H1 (cell line): ENCODE data around the gene DHCR24. TPM values are rescaled to one million over a fixed set of nuclear protein-coding genes. Genes with fewer than 3 reads are reported as not detected.

Source experiments
- CTCF ChIA-PET: fragments of 300-600 bp; sonication (Branson Sonifier 250); formaldehyde crosslinking; loops from one replicate; lab custom pipeline; 2021; ENCODE audit not compliant: partially characterized antibody; lab: Charles Lee
- POLR2A ChIA-PET: fragments of 300-600 bp; sonication (Branson Sonifier 250); formaldehyde crosslinking; loops from one replicate; lab custom pipeline; 2021; ENCODE audit warnings: inconsistent platforms; ENCODE audit not compliant: partially characterized antibody; lab: Charles Lee
- DNase-seq, 2 experiments: peaks; one replicate each; pipeline versions ENCODE4 v3.0.0 to v3.0.0-alpha.2; 2010 to 2022; ENCODE audit warnings: low spot score in 2 of 2, low read depth in 1 of 2, mixed read lengths in 1 of 2
- FAIRE-seq: peaks from 2 replicates; lab custom pipeline; 2011; peaks lifted over from hg19 to GRCh38; lab: Jason Lieb, UNC
- H2AFZ ChIP-seq: 2 replicates; pipeline ENCODE4 v1.8.1; 2012; ENCODE audit warnings: low read length, inconsistent platforms
- H2AK5ac ChIP-seq: 2 replicates; pipeline ENCODE4 v1.6.1; 2013; ENCODE audit warnings: low read depth, low read length
- H2BK120ac ChIP-seq: replicated peaks from 2 replicates; pipeline ENCODE3; 2013; ENCODE audit warnings: low read depth, low read length, inconsistent platforms
- H2BK12ac ChIP-seq: 2 replicates; pipeline ENCODE4 v1.6.1; 2013; ENCODE audit warnings: low read depth, low read length
- H2BK15ac ChIP-seq: 2 replicates; pipeline ENCODE4 v1.6.1; 2013; ENCODE audit warnings: low read length
- H2BK20ac ChIP-seq: 2 replicates; pipeline ENCODE4 v1.6.1; 2013; ENCODE audit warnings: low read length
- H2BK5ac ChIP-seq: 2 replicates; pipeline ENCODE4 v1.6.1; 2013; ENCODE audit warnings: low read depth, low read length
- H3K14ac ChIP-seq: 2 replicates; pipeline ENCODE4 v1.6.1; 2013; ENCODE audit warnings: inconsistent platforms; ENCODE audit not compliant: insufficient read length
- H3K18ac ChIP-seq: 2 replicates; pipeline ENCODE4 v1.6.1; 2013; ENCODE audit warnings: low read length; ENCODE audit errors: extremely low read depth
- H3K23ac ChIP-seq: 2 replicates; pipeline ENCODE4 v1.6.1; 2013; ENCODE audit warnings: inconsistent platforms; ENCODE audit not compliant: insufficient read length
- H3K23me2 ChIP-seq: 2 replicates; pipeline ENCODE4 v1.6.1; 2013; ENCODE audit warnings: low read depth, low read length
- H3K27ac ChIP-seq: 2 replicates; pipeline ENCODE4 v1.6.1; 2011; ENCODE audit warnings: low read depth, low read length, inconsistent platforms
- H3K27me3 ChIP-seq, 4 experiments: replicated peaks in 1 of 4; 1 replicate in 1 of 4; 2 replicates in 3 of 4; pipeline versions ENCODE4 v1.6.1 to v1.8.1; 2011 to 2013; ENCODE audit warnings: low read length in 3 of 4, mild to moderate bottlenecking in 3 of 4, inconsistent platforms in 2 of 4, mixed read lengths in 2 of 4, moderate library complexity in 1 of 4; ENCODE audit not compliant: control insufficient read depth in 3 of 4, insufficient read depth in 3 of 4; ENCODE audit errors: extremely low read depth in 1 of 4
- H3K36me3 ChIP-seq, 4 experiments: 2 replicates each; pipeline versions ENCODE4 v1.6.1 to v1.8.1; 2011 to 2013; ENCODE audit warnings: mild to moderate bottlenecking in 4 of 4, low read length in 3 of 4, moderate library complexity in 2 of 4, control low read depth in 1 of 4, inconsistent platforms in 1 of 4; ENCODE audit not compliant: insufficient read depth in 4 of 4, control insufficient read depth in 2 of 4
- H3K4ac ChIP-seq: replicated peaks from 2 replicates; pipeline ENCODE3; 2013; ENCODE audit warnings: low read length, low read depth, mixed read lengths, inconsistent platforms; ENCODE audit not compliant: insufficient read length
- H3K4me1 ChIP-seq, 4 experiments: replicated peaks in 1 of 4; 1 replicate in 1 of 4; 2 replicates in 3 of 4; pipeline versions ENCODE4 v1.6.1 to v1.8.1; 2011 to 2013; ENCODE audit warnings: low read length in 3 of 4, inconsistent platforms in 2 of 4, mixed read lengths in 1 of 4; ENCODE audit not compliant: insufficient read depth in 4 of 4, control insufficient read depth in 3 of 4
- H3K4me2 ChIP-seq, 2 experiments: 2 replicates each; pipeline versions ENCODE4 v1.6.1 to v1.8.1; 2011 to 2013; ENCODE audit warnings: low read depth in 2 of 2, low read length in 2 of 2, control low read depth in 1 of 2, inconsistent platforms in 1 of 2, mild to moderate bottlenecking in 1 of 2; ENCODE audit not compliant: insufficient read depth in 1 of 2
- H3K4me3 ChIP-seq, 4 experiments: fragments of 200-600, 300-600 bp in 1 of 4; sonication (generic), shearing (Covaris generic), sonication (Bioruptor Twin) in 1 of 4; 2 replicates each; pipeline versions ENCODE4 v1.5.1 to v1.8.1; 2011 to 2016; ENCODE audit warnings: low read length in 4 of 4, low read depth in 3 of 4, control low read depth in 2 of 4, inconsistent platforms in 2 of 4, mild to moderate bottlenecking in 2 of 4, mixed read lengths in 1 of 4, moderate library complexity in 1 of 4; ENCODE audit not compliant: insufficient read depth in 2 of 4; ENCODE audit errors: extremely low read depth in 1 of 4
- H3K56ac ChIP-seq: replicated peaks from 2 replicates; pipeline ENCODE3; 2013; ENCODE audit warnings: low read depth, mild to moderate bottlenecking, mixed read lengths, low read length, inconsistent platforms; ENCODE audit not compliant: insufficient read length
- H3K79me1 ChIP-seq: 2 replicates; pipeline ENCODE4 v1.6.1; 2013; ENCODE audit warnings: low read depth, low read length, control low read depth
- H3K79me2 ChIP-seq, 2 experiments: 2 replicates each; pipeline versions ENCODE4 v1.6.1 to v1.8.1; 2012 to 2013; ENCODE audit warnings: low read length in 2 of 2, mild to moderate bottlenecking in 2 of 2, inconsistent platforms in 1 of 2; ENCODE audit not compliant: insufficient read depth in 2 of 2, control insufficient read depth in 1 of 2
- H3K9ac ChIP-seq, 4 experiments: replicated peaks in 1 of 4; 1 replicate in 1 of 4; 2 replicates in 3 of 4; pipeline versions ENCODE4 v1.6.1 to v1.8.1; 2011 to 2013; ENCODE audit warnings: low read depth in 3 of 4, low read length in 3 of 4, control low read depth in 2 of 4, mild to moderate bottlenecking in 2 of 4, moderate library complexity in 2 of 4, inconsistent platforms in 1 of 4; ENCODE audit errors: extremely low read depth in 1 of 4
- H3K9me3 ChIP-seq, 2 experiments: 2 replicates each; pipeline versions ENCODE4 v1.6.1 to v1.8.1; 2012 to 2013; ENCODE audit warnings: mild to moderate bottlenecking in 2 of 2, moderate library complexity in 2 of 2, control low read depth in 1 of 2, inconsistent platforms in 1 of 2, low read depth in 1 of 2, low read length in 1 of 2, mixed read lengths in 1 of 2; ENCODE audit not compliant: insufficient read depth in 2 of 2
- H4K20me1 ChIP-seq, 2 experiments: replicated peaks in 1 of 2; 2 replicates each; pipeline versions ENCODE3 to v1.8.1; 2011 to 2013; ENCODE audit warnings: inconsistent platforms in 2 of 2, low read length in 2 of 2, mild to moderate bottlenecking in 1 of 2; ENCODE audit not compliant: insufficient read depth in 2 of 2, control insufficient read depth in 1 of 2
- H4K5ac ChIP-seq: 2 replicates; pipeline ENCODE4 v1.6.1; 2013; ENCODE audit warnings: low read length, low read depth, mixed read lengths, inconsistent platforms; ENCODE audit not compliant: insufficient read length
- H4K8ac ChIP-seq: 2 replicates; pipeline ENCODE4 v1.8.0; 2013; ENCODE audit warnings: mild to moderate bottlenecking, moderate library complexity, low read length, inconsistent platforms; ENCODE audit not compliant: insufficient read depth; ENCODE audit errors: extremely low read depth
- H4K91ac ChIP-seq: replicated peaks from 2 replicates; pipeline ENCODE3; 2013; ENCODE audit warnings: low read length, mixed read lengths, inconsistent platforms; ENCODE audit not compliant: insufficient read length
- CREB1 ChIP-seq: IDR thresholded peaks from 2 replicates; pipeline ENCODE4 v1.6.1; 2012; ENCODE audit warnings: inconsistent platforms
- KDM1A ChIP-seq: fragments of 200-600, 300-600 bp; sonication (generic); IDR thresholded peaks from 2 replicates; pipeline ENCODE4 v1.7.1; 2016; ENCODE audit warnings: mild to moderate bottlenecking, low read length, borderline replicate concordance
- RAD21 ChIP-seq, 2 experiments: IDR thresholded peaks in 1 of 2; conservative IDR thresholded peaks in 1 of 2; 2 replicates each; pipeline ENCODE4 v1.6.1; 2011; ENCODE audit warnings: low read depth in 2 of 2, low read length in 2 of 2, improper control_type of control experiment in 1 of 2, inconsistent platforms in 1 of 2, mild to moderate bottlenecking in 1 of 2, moderate library complexity in 1 of 2
- WGBS, 2 experiments: shearing (Covaris generic) in 1 of 2; methylation state at CpG; one replicate each; pipeline versions ENCODE4 v1.1.6 to v1.1.7; 2013 to 2015; ENCODE audit warnings: low lambda C conversion rate in 2 of 2, mixed read lengths in 2 of 2, inconsistent platforms in 1 of 2, low coverage in 1 of 2, missing lambda C conversion rate in 1 of 2; ENCODE audit not compliant: insufficient replicate concordance in 2 of 2, insufficient coverage in 1 of 2, insufficient read length in 1 of 2; ENCODE audit errors: extremely low coverage in 1 of 2, missing lambda C conversion rate in 1 of 2; 5-methylcytosine and 5-hydroxymethylcytosine counted together
- polyA plus RNA-seq, 7 experiments: library from polyadenylated mRNA; depleted of rRNA in 3 of 7; stranded (reverse) in 5 of 7; unstranded in 2 of 7; fragments of >200 nt in 5 of 7; fragments of 200-250 nt in 2 of 7; gene quantifications; 1 replicate in 5 of 7; 2 replicates in 1 of 7; 4 replicates in 1 of 7; pipeline versions ENCODE4 v1.2.1 to v1.2.3, GENCODE V29; 2011 to 2013; ENCODE audit warnings: missing spikeins in 2 of 7, mixed read lengths in 2 of 7
- total RNA-seq: library from RNA; stranded (reverse); fragmentation: NEBNext Ultra II Directional; extraction: Animal tissue kit (Norgen Biotek cat#: 25700); gene quantifications from 2 replicates; pipeline ENCODE4 v1.2.1, GENCODE V29; 2021
- TF ChIP-seq, protein P1 (sequence below), 3 experiments: IDR thresholded peaks; 1 replicate in 2 of 3; 2 replicates in 1 of 3; pipeline versions ENCODE4 v1.5.1 to v1.6.1; 2011; ENCODE audit warnings: low read length in 3 of 3, mild to moderate bottlenecking in 3 of 3, inconsistent platforms in 2 of 3, low read depth in 1 of 3, moderate library complexity in 1 of 3; ENCODE audit not compliant: insufficient read depth in 1 of 3; ENCODE audit errors: control extremely low read depth in 1 of 3
- TF ChIP-seq, protein P2 (sequence below): IDR thresholded peaks from 2 replicates; pipeline ENCODE4 v1.6.1; 2011; ENCODE audit warnings: low read depth, mild to moderate bottlenecking, low read length; ENCODE audit not compliant: insufficient read depth

Gene DHCR24
- total and polyA plus RNA-seq, 2 of the 8 experiments (the other 6 are each of a cell fraction or from before 2014, with no cell fraction given): 370 to 419 TPM

DNA sequence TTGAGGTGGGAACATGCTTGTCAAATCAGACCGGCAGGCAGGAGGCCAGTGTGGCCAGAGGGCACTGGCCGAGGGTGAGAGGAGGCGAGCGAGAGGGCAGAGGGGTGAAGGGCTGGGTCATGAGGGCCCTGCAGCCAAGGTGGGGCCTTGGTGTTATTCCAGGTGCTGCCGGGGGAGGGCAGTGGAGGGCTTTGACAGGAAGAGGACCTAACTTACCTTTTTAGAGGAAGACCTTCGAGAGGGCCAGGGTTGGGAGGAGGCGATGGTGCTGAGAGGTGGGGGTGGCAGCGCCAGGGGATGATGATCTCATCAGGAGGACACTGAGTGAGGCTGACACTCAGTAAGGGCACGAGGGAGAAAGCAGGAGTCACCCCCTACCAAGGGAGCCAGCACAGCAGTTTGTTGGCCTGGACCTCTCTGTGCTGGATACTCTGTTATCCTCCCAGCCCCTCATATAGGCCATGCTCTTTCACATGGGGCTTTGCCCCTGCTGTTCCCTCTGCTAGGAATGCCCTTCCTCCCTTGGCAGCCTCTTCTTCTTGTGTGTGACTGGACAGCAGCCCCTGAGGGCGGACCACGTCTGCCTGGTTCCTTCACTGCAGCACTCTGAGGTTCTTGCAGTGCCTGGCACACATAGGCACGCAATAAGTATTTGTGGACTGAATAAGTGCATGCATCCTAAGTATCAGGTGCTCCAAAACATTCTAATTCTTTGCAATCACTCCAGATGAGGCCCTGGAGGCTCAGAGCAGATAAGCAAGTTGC is 78.4 kb downstream of the DHCR24 start:
- Histone ChIP-seq H3K4me2 (no peak overlapping the region), H2BK20ac (no peak overlapping the region), H3K4ac (no peak overlapping the region), H3K9me3 (no peaks in the 10 kb centered on the region), H2BK15ac (no peak overlapping the region), H4K5ac (no peak overlapping the region), H3K27me3 (no peaks in the 10 kb centered on the region; a peak in 1 of 7 replicates), H2AK5ac (no peak overlapping the region), H3K27ac (no peak overlapping the region), H3K14ac (no peak overlapping the region), H2BK12ac (no peak overlapping the region), H4K91ac (no peak overlapping the region), H3K23me2 (no peaks in the 10 kb centered on the region), H2BK120ac (no peak overlapping the region), H3K79me1 (no peaks in the 10 kb centered on the region), H3K4me3 (no peak overlapping the region), H3K4me1 (peaks cover 4 to 16% (median 10%) of the 10 kb centered on the region in 4 experiments), H2BK5ac (no peak overlapping the region), H3K79me2 (no peaks in the 10 kb centered on the region), H3K36me3 (no peaks in the 10 kb centered on the region), H3K56ac (no peak overlapping the region), H3K9ac (no peak overlapping the region), H3K18ac (no peak overlapping the region), H4K8ac (no peak overlapping the region), H2AFZ (no peak overlapping the region), H3K23ac (no peak overlapping the region), H4K20me1 (no peaks in the 10 kb centered on the region)
- ChIA-PET POLR2A (interaction anchor here (0.6 to 1.0 kb wide), 2 partner anchors 37 to 79 kb away, joined by 3 read pairs; no protein-coding TSS in a partner anchor), CTCF (interaction anchor here (0.6 to 2.1 kb wide), 28 partner anchors 7 to 913 kb away, joined by 3 to 16 read pairs (median 3); partner anchors contain the start of gene TTC22)
- peak in 1 of 2 experiments; percentile 55 for DNase-seq
- WGBS, 2 experiments: 69% methylated on average over 12 of the region's 12 CpGs; no CpG with 5 or more reads in 1 of the 2 experiments
- no peak for FAIRE-seq
- TF ChIP-seq, protein P1, sequence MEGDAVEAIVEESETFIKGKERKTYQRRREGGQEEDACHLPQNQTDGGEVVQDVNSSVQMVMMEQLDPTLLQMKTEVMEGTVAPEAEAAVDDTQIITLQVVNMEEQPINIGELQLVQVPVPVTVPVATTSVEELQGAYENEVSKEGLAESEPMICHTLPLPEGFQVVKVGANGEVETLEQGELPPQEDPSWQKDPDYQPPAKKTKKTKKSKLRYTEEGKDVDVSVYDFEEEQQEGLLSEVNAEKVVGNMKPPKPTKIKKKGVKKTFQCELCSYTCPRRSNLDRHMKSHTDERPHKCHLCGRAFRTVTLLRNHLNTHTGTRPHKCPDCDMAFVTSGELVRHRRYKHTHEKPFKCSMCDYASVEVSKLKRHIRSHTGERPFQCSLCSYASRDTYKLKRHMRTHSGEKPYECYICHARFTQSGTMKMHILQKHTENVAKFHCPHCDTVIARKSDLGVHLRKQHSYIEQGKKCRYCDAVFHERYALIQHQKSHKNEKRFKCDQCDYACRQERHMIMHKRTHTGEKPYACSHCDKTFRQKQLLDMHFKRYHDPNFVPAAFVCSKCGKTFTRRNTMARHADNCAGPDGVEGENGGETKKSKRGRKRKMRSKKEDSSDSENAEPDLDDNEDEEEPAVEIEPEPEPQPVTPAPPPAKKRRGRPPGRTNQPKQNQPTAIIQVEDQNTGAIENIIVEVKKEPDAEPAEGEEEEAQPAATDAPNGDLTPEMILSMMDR (IDR thresholded peaks at IDR 0.05; ENCODE audit: control extremely low read depth in 1 of 3, insufficient read depth in 1 of 3, low read depth in 1 of 3, low read length in 3 of 3): peak; percentile 21 to 70 (median 24); a peak in 3 of 4 replicates
- TF ChIP-seq, protein P2, sequence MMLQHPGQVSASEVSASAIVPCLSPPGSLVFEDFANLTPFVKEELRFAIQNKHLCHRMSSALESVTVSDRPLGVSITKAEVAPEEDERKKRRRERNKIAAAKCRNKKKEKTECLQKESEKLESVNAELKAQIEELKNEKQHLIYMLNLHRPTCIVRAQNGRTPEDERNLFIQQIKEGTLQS: no peak
- 0 out of 2 replicates have a peak, but pooled peaks have one; percentile 12 for TF ChIP-seq CREB1
- 0 out of 2 replicates have a peak, but pooled peaks have one; percentile 25 for TF ChIP-seq KDM1A
- peak; percentile 19 to 33; a peak in 1 of 4 replicates for TF ChIP-seq RAD21 (IDR thresholded peaks at IDR 0.05 in 1 of 2, conservative IDR thresholded peaks at IDR 0.05 in 1 of 2; ENCODE audit: low read depth in 2 of 2, low read length in 2 of 2)
